NCI-H2227 (cell line): ENCODE data around the gene EIF4E1B.

ENCODE experiments used
- DNase-seq: peaks from one replicate; lab custom pipeline; 2025; ENCODE audit not compliant: unreplicated experiment; lab: John Stamatoyannopoulos, UW

EIF4E1B gene

GRCh38 chr5:176660860-176661641, 30.6 kb downstream of the EIF4E1B start:
- DNase-seq, result peak; percentile 80

DNA sequence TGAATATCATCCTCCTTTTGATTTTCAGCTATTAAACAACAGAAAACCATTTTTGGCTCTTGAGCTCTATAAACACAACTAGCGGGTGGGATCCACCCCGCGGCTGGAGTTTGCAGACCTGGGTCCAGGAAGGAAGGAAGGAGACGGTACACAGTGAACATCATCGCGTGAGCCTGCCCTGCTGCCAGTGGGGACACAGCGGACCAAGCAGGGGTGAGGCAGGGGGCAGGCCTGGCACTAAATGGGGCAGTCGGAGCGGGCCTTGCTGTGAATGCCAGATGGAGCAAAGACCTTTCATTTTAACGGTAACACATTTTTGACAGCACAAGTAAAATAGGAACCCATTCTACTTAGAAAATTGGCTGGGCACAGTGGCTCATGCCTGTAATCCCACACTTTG, 31.2 kb downstream of the EIF4E1B start:
- DNase-seq, result no peak

GRCh38 chr5:176662371-176663333, 32.2 kb downstream of the EIF4E1B start:
- no peak for DNase-seq

DNA sequence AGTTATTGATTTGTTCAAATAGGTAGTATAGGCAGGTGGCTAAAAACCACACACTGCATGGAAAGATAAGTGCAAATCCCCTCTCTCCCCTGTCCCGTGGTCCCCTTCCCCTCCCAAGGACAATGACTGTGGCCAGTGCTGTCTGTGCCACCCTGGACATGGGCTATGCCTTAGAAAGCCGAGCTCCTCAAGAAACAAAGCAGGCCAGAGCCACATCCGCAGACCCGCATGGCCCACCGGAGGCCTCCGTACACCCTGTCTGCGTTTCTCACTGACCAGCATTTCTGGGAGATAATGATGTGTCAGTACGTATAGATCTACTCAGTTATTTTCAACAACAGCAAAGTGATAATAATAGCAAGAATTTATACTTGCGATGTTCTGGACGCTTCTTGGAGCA, 33.1 kb downstream of the EIF4E1B start:
- no peak for DNase-seq

DNA sequence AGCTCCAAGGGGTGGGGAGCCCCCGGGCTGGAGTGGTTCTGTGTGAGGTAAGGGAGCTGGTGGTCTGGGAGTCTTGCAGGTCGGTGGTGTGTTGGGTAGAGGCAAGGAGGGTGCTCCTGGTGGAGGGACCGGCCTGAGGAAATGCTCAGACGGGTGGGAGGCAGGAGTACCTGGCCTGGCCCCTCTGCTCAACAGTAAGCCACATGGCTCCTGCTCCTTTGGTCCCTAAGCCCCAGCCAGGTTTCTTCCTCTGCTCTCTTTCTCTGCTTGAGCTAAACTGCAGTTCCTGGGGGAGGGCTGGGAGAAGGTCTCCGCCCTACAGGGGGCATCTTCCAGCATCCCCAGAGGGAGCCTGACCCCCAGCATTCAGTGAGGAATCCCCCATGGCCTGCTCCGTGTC, 34.0 kb downstream of the EIF4E1B start:
- DNase-seq, result no peak

GRCh38 chr5:176664886-176665285, 34.4 kb downstream of the EIF4E1B start:
- DNase-seq, result no peak

GRCh38 chr5:176665517-176665916, 35.0 kb downstream of the EIF4E1B start:
- DNase-seq, result no peak

DNA sequence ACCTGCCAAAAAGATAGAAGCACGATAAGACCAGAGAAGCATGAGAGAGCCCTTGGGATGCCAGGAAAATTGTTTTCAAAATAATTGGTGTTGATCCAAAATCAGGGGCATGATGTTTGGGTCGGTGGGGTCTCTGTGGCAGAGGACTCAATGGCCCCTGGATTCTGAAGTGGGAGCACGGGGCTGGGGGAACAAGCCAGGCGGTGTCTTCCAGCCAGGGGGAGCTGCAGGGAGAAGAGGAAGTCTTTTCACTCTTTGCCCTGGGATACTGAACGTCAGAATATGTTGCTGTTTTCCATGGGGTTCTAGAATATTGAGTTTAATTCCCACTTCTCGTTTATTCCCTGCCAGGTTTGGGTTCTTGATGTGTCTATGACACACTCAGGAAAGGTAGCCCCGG, 37.2 kb downstream of the EIF4E1B start:
- DNase-seq, result no peak

DNA sequence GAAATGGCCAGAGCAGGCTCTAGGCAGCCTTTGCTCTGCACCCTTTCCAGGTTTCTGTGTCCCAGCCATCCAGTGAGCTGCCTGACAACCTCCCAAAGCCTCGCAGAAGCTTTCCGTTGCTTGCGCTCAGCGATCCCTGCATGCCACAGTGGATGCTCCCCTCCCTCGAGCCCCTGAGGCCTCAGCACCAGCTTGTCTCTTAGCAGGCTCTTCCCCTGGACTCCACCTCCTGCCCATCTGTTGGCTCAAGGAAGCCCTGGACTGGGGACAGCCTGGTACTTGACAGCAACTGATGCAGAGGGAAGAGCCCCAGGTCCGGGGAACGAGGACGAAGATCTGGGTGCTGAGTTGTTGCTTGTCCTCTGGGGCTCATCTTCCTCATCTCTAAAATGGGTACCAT, 40.0 kb downstream of the EIF4E1B start:
- no peak for DNase-seq

- no peak for DNase-seq
Measured at GRCh38 chr5:176671399-176671798, 40.9 kb downstream of the EIF4E1B start.

- DNase-seq, result no peak
Measured at GRCh38 chr5:176671890-176672747, 41.6 kb downstream of the EIF4E1B start.

GRCh38 chr5:176673651-176674583, 43.4 kb downstream of the EIF4E1B start:
- no peak for DNase-seq

DNA sequence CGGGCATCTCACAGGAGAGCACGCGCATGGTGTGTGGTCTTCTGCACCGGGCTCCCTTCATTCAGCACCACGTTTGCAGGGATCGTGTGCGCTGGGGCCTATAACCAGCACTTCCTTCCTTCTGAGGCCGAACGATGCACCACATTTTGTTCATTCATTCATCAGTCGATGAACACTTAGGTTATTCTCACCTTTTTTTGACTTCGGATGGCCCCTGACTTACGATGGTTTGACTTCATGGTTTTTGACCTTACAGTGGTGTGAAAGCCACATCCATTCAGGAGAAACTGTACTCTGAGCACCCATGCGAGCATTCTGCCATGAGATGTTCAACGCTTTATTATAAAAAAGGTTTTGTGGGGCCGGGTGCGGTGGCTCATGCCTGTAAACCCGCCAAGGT, 44.3 kb downstream of the EIF4E1B start:
- DNase-seq, result no peak

DNA sequence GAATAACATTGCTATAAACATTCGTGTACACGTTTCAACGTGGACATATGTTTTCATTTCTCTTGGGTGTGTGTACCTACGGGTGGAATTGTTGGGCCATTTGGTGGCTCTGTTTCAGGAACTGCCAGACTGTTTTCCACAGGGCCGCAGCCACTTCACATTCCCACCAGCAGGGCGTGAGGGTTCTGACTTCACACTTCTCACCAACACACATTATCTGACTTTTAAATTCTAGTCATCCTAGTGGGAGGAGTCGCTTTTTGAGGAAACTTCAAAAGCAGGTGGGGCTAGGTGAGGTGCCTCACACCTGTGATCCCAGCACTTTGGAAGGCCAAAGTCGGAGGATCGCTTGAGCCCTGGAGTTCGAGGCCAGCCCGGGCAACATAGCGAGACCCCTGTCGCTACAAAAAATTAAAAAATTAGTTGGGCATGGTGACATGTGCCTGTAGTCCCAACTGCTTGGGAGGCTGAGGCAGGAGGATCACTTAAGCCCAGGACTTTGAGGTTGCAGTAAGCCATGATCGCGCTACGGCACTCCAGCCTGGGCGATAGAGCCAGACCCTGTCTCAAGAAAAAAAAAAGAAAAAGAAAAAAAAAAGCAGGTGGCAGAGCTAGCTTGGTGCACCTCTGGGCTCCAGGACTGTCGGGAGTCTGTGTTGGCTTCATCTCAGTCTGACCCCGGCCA, 45.3 kb downstream of the EIF4E1B start:
- DNase-seq, result no peak

DNA sequence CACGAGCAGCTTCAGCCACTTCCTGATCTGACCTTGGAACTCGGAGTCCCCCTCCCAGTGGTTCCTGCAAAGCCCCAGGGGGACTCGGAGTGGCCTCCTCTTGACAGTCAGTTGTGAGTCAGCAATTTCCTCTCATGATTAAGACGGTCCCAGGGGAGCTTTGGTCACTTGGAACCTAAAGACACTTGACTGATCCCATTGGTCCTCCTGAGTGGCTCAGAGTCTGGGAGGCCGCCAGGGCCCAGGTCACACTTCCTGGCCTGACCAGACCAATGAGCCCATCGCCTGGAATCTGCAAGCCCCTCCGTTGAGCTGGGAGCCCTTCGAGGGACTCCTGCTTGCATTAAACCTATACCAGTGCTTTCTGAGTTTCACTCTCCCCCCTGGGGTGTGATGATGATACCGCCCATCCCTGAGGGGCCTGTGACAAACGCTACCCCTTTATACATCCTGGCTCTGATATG, 45.9 kb downstream of the EIF4E1B start:
- DNase-seq, result no peak

- no peak for DNase-seq
Measured at GRCh38 chr5:176677209-176677939, 46.9 kb downstream of the EIF4E1B start.

DNA sequence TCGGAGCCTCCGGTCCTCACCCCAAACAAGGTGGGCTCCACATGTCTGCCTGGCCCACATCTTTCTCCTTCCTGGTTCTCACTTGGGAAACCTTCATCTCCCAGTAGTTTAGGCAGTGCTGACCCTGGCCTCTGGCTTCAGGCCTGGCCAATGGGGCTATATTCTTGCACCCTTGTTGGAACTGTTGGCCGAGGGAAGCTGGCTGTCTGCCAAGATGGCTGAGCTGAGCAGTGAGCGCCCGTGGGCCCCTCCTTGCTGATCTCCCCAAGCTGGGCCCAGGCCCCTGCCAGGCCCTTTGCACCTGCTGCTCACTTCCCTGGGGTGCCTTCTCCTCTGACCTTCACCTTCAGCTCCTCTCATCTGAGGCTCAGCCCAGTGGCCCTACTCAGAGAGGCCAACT, 48.1 kb downstream of the EIF4E1B start:
- DNase-seq, result no peak

DNA sequence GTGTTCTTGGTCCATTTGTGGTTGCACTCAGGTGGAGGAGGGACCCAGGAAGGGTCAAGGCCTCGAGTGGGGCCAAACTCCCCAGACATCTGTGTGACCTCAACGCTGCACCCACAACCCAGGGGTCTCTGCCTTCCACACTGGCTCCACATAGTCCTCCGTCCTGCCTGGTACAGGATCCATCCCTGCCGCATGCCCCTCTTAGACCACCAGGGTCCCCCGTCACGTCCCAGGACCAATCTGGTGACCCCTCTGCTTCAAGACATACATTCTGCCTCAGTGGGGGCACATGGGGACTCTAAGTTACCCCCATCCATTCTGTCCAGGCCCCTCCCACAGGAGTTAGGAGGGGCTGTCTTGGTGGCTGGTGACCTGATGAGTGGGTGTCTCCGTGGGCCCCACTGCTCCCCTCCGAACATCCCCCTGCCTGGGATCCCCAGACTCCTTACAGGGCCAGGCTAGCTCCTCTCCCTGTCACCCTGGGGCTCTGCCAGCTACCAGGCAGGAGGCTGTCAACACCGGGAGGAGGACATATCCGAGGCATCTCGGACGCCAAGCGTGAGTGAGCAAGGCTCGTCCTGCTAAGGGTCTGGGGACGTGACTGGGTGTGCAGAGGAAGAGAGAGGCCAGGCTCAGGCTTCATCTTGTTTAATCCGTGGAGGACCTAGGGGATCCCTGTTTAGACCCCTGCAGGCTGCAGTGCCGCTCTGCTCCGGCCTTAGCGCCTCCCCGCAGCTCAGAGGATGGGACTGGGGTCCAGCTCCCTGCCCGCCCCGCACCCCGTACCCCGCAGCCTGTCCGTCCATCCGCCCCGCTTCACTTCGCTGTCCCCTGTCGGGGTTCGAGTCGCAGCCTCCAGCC, 49.1 kb downstream of the EIF4E1B start:
- DNase-seq, result no peak
